Muscle layer of colon (tissue), 2 donors: ENCODE measurements around the gene PDCD1.

Experiments
- H3K27ac ChIP-seq: one replicate; pipeline ENCODE4 v1.7.0; 2013; ENCODE audit warnings: low read depth, mild to moderate bottlenecking, low read length, moderate library complexity
- H3K27me3 ChIP-seq, 2 donors: one replicate each; pipeline ENCODE4 v1.7.0; 2013; ENCODE audit warnings: low read length in 2 of 2, mild to moderate bottlenecking in 2 of 2; ENCODE audit not compliant: insufficient read depth in 2 of 2, control insufficient read depth in 1 of 2
- H3K36me3 ChIP-seq: one replicate; pipeline ENCODE4 v1.7.0; 2013; ENCODE audit warnings: mild to moderate bottlenecking, low read length; ENCODE audit not compliant: insufficient read depth
- H3K4me1 ChIP-seq: one replicate; pipeline ENCODE4 v1.7.0; 2013; ENCODE audit warnings: mild to moderate bottlenecking, low read length; ENCODE audit not compliant: insufficient read depth
- H3K4me3 ChIP-seq, 2 donors: one replicate each; pipeline ENCODE4 v1.7.0; 2013; ENCODE audit warnings: low read length in 2 of 2, low read depth in 1 of 2, mild to moderate bottlenecking in 1 of 2, moderate library complexity in 1 of 2
- H3K9ac ChIP-seq: one replicate; pipeline ENCODE4 v1.7.0; 2013; ENCODE audit warnings: low read length
- H3K9me3 ChIP-seq: one replicate; pipeline ENCODE4 v1.7.0; 2013; ENCODE audit warnings: mild to moderate bottlenecking, low read length
- donor health status: abdominal sarcoma.
- donor health status: Adenocarcinoma of cecum.

The PDCD1 gene

GRCh38 chr2:241894056-241894641 is 35.5 kb upstream of the PDCD1 start:
- Histone ChIP-seq H3K9ac (no peak overlapping the region), H3K27ac (no peak overlapping the region), H3K27me3 (peaks cover 0 to 4% of the 10 kb centered on the region in 2 donors), H3K9me3 (no peaks in the 10 kb centered on the region), H3K36me3 (no peaks in the 10 kb centered on the region), H3K4me1 (no peaks in the 10 kb centered on the region), H3K4me3 (no peak overlapping the region)

- Histone ChIP-seq H3K9ac (no peak overlapping the region), H3K4me3 (no peak overlapping the region), H3K27me3 (no peaks in the 10 kb centered on the region), H3K9me3 (no peaks in the 10 kb centered on the region), H3K27ac (no peak overlapping the region), H3K4me1 (no peaks in the 10 kb centered on the region), H3K36me3 (no peaks in the 10 kb centered on the region)
Measured at GRCh38 chr2:241893265-241893664, 34.6 kb upstream of the PDCD1 start.

DNA sequence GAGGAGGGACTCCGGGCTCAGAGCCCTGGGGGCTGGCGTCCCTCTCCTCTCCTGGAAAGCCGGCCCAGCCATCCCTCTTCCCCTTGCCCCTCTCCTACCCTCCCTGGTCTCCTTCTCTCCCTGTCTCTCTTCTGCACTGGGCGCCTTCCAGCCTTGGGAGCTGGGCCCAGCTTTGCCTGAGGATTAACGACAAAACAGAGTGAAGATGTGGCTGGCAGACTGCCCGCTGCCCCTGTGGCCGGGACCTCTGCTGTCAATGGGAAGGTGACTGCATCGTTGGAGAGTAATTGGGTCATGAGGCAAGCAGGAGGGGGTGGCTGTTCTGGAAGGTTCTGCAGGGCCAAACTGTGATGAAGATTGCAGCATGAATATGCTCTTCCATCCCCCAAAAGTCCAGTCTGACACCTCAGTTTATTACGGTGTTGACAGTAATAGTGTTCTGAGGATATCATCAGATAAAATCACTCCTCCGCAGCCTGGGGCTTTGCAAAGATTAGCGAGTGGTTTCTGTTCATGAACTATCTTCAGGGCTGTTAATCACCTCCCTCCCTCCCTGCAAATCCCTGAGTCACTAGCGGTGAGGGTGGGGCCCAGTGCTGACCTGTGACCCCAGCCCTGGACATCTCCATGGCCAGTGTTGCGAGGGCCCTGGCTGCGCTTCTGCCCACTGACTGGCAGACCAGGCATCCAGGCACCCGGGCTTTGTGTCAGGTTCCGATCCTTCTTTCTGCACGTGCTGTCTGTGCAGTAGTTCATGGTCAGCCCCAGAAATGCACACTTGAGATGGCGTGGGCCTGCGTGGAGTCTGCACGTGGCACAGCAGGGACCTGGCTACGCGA is 33.8 kb upstream of the PDCD1 start:
- H3K9ac ChIP-seq: no peak overlapping the region

GRCh38 chr2:241891988-241892298 is 33.2 kb upstream of the PDCD1 start:
- no peak overlapping the region for H3K27ac ChIP-seq
- H3K4me1 ChIP-seq: no peaks in the 10 kb centered on the region
- H3K9me3 ChIP-seq: no peaks in the 10 kb centered on the region
- no peaks in the 10 kb centered on the region for H3K27me3 ChIP-seq
- no peak overlapping the region for H3K9ac ChIP-seq
- H3K4me3 ChIP-seq: no peak overlapping the region
- no peaks in the 10 kb centered on the region for H3K36me3 ChIP-seq

More for the DNA sequence above, 33.8 kb upstream of the PDCD1 start:
- Histone ChIP-seq H3K4me3 (no peak overlapping the region), H3K9me3 (no peaks in the 10 kb centered on the region), H3K4me1 (no peaks in the 10 kb centered on the region), H3K27me3 (no peaks in the 10 kb centered on the region), H3K27ac (no peak overlapping the region), H3K36me3 (no peaks in the 10 kb centered on the region)

DNA sequence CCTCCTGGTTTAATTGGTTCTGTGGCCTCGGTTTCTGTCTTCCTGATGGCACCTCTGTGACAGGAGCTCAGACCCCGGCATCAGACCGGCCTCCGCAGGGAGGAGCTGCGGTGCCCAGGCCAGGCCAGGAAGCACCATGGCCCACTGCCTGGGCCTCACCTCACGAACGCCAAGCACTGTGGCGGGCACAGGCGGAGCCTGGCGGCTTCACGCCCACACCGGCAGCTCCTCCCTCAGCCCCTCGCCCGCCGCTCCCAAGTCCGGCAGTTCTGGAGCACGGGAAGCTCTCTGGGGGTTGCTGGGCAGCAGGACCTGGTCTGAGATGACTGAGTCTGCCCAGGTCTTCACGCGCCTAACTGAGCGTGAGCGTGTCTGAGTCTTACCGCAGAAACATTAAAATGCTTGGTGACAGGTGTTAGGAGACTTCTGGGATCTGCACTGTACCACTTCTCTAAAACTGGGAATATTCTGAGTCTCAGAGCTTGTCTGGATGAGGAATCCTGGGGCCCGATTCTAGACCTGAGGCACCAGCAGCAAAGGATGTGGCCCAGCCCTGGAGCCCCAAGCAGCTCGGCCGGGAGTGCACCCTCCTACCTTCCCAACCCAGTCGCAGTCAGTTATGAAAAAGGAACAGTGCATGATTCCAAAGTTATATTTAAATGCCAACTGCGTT is 32.8 kb upstream of the PDCD1 start:
- Histone ChIP-seq H3K9ac (no peak overlapping the region), H3K27me3 (no peaks in the 10 kb centered on the region), H3K4me1 (no peaks in the 10 kb centered on the region), H3K9me3 (no peaks in the 10 kb centered on the region), H3K27ac (no peak overlapping the region), H3K36me3 (no peaks in the 10 kb centered on the region), H3K4me3 (no peak overlapping the region)

DNA sequence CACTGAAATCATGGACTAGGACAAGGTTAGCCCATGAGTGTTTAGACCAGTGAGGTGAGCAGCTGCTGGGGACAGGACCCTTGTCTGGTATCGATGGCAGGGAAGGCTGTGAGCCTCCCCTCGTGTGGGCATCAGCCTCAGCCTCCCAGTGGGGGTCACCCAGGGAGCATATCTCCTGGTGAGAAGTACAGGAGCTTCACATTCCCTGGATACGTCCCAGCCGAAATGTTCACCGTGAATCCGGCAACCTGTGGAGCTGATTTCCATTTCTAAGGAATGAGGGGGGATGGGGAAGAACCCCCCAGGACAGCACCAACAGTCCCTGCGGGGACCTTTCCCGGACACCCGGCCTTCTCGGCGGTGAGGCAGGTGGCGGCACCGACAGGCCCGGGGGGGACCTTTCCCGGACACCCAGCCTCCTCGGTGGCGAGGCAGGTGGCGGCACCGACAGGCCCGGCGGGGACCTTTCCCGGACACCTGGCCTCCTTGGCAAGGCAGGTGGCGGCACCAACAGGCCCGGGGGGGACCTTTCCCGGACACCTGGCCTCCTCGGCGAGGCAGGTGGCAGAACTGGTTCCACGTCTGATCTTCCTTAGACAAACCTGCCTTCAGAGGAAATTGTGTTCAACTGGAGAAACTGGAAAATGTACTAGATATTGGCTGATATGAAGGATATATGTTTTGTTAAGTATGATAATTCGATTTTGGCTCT is 32.0 kb upstream of the PDCD1 start:
- Histone ChIP-seq H3K27ac (no peak overlapping the region), H3K4me1 (no peaks in the 10 kb centered on the region), H3K4me3 (no peak overlapping the region), H3K27me3 (no peaks in the 10 kb centered on the region), H3K9ac (no peak overlapping the region), H3K9me3 (no peaks in the 10 kb centered on the region), H3K36me3 (no peaks in the 10 kb centered on the region)

GRCh38 chr2:241888641-241889040 is 29.9 kb upstream of the PDCD1 start:
- H3K4me1 ChIP-seq: no peaks in the 10 kb centered on the region
- no peak overlapping the region for H3K9ac ChIP-seq

GRCh38 chr2:241887806-241888522 is 29.3 kb upstream of the PDCD1 start:
- H3K4me3 ChIP-seq: no peak overlapping the region
- no peaks in the 10 kb centered on the region for H3K4me1 ChIP-seq
- H3K27me3 ChIP-seq: no peaks in the 10 kb centered on the region
- no peak overlapping the region for H3K27ac ChIP-seq
- no peak overlapping the region for H3K9ac ChIP-seq
- H3K9me3 ChIP-seq: no peaks in the 10 kb centered on the region
- H3K36me3 ChIP-seq: no peaks in the 10 kb centered on the region

More at GRCh38 chr2:241888641-241889040, 29.9 kb upstream of the PDCD1 start:
- Histone ChIP-seq H3K9me3 (no peaks in the 10 kb centered on the region), H3K36me3 (no peaks in the 10 kb centered on the region), H3K27ac (no peak overlapping the region), H3K4me3 (no peak overlapping the region), H3K27me3 (no peaks in the 10 kb centered on the region)

- no peak overlapping the region for H3K9ac ChIP-seq
- H3K9me3 ChIP-seq: no peaks in the 10 kb centered on the region
- no peak overlapping the region for H3K27ac ChIP-seq
- no peaks in the 10 kb centered on the region for H3K36me3 ChIP-seq
- H3K27me3 ChIP-seq: no peaks in the 10 kb centered on the region
- peaks cover 9% of the 10 kb centered on the region for H3K4me1 ChIP-seq
- H3K4me3 ChIP-seq: no peak overlapping the region
Measured at GRCh38 chr2:241886840-241887447, 28.2 kb upstream of the PDCD1 start.

- no peaks in the 10 kb centered on the region for H3K9me3 ChIP-seq
- H3K27me3 ChIP-seq: no peaks in the 10 kb centered on the region
- H3K4me3 ChIP-seq: no peak overlapping the region
- no peak overlapping the region for H3K27ac ChIP-seq
- no peaks in the 10 kb centered on the region for H3K36me3 ChIP-seq
- H3K4me1 ChIP-seq: peaks cover 12% of the 10 kb centered on the region
- H3K9ac ChIP-seq: no peak overlapping the region
Measured at GRCh38 chr2:241885946-241886643, 27.4 kb upstream of the PDCD1 start.
